Glutamatergic neuron (in vitro differentiated cells): Measurements from ENCODE around the gene MUC6. TPM values are rescaled to one million over a fixed set of nuclear protein-coding genes. Genes with fewer than 3 reads are reported as not detected.

Experiments used
- DNase-seq: peaks from one replicate; pipeline ENCODE4 v3.0.0; 2022
- H3K27ac Mint-ChIP-seq: one replicate; pipeline ENCODE4 v1.8.0; 2020; ENCODE audit warnings: mild to moderate bottlenecking, mixed read lengths, inconsistent platforms; ENCODE audit not compliant: unreplicated experiment
- H3K27me3 Mint-ChIP-seq: one replicate; pipeline ENCODE4 v1.8.0; 2020; ENCODE audit warnings: mild to moderate bottlenecking, moderate library complexity, mixed read lengths, inconsistent platforms; ENCODE audit not compliant: unreplicated experiment
- H3K36me3 Mint-ChIP-seq: one replicate; pipeline ENCODE4 v1.8.0; 2020; ENCODE audit warnings: mild to moderate bottlenecking, mixed read lengths, inconsistent platforms; ENCODE audit not compliant: unreplicated experiment
- H3K4me1 Mint-ChIP-seq: one replicate; pipeline ENCODE4 v1.8.0; 2020; ENCODE audit warnings: mild to moderate bottlenecking, low read depth, mixed read lengths, inconsistent platforms; ENCODE audit not compliant: unreplicated experiment
- H3K4me3 Mint-ChIP-seq: one replicate; pipeline ENCODE4 v1.8.0; 2020; ENCODE audit warnings: mild to moderate bottlenecking, mixed read lengths, inconsistent platforms; ENCODE audit not compliant: unreplicated experiment
- H3K9me3 Mint-ChIP-seq: one replicate; pipeline ENCODE4 v1.8.0; 2020; ENCODE audit warnings: mild to moderate bottlenecking, moderate library complexity, mixed read lengths, inconsistent platforms; ENCODE audit not compliant: unreplicated experiment
- CTCF ChIP-seq: fragments of 200-600 bp; sonication (generic); IDR thresholded peaks from one replicate; pipeline ENCODE4 v1.5.0; 2021; ENCODE audit not compliant: partially characterized antibody, unreplicated experiment
- total RNA-seq: library from RNA; stranded (reverse); fragmentation: NEBNext Ultra II Directional; extraction: Animal tissue kit (Norgen Biotek cat#: 25700); gene quantifications from one replicate; pipeline ENCODE4 v1.2.1, GENCODE V29; 2021; ENCODE audit not compliant: unreplicated experiment

Gene MUC6
- total RNA-seq, 1 donor from 2014 or later: not detected

GRCh38 chr11:967995-968751, 68.3 kb downstream of the MUC6 start:
- H3K36me3 Mint-ChIP-seq: peaks cover 17% of the 10 kb centered on the region
- peaks cover 28% of the 10 kb centered on the region for H3K4me1 Mint-ChIP-seq
- TF ChIP-seq CTCF: no peak
- peaks cover 8% of the 10 kb centered on the region for H3K27me3 Mint-ChIP-seq
- H3K9me3 Mint-ChIP-seq: peaks cover 20% of the 10 kb centered on the region
- no peak overlapping the region for H3K4me3 Mint-ChIP-seq
- peak overlapping the region; percentile 62 for H3K27ac Mint-ChIP-seq
- peak; percentile 58 for DNase-seq

DNA sequence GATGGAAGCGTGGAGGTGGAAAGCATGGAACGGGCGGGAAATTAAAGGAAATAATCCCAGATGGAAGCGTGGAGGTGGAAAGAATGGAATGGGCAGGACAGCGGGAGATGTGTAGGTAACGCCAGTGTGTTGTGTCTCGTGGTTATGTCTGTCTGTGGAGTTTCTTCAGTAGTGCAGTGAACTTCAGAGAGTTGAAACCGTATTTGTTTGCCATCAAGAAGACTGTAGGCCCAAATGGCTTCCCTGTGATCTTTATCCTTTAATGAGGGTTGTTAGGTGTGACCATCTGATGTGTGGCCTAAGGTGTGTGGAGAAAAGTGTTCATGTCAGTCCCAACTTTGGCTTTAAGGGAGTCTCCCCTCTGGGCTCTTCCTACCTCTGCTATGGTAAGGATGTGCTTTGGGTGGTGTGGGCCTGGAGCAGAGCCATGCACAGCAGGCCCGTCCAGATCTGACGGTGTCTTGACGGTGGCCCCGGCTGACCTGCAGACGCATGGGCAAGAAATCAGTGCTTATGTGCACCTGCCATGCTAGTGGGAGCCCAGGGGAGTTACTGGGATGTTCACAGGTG, 71.2 kb downstream of the MUC6 start:
- H3K36me3 Mint-ChIP-seq: peaks cover 21% of the 10 kb centered on the region
- H3K27me3 Mint-ChIP-seq: peaks cover 5% of the 10 kb centered on the region
- H3K4me3 Mint-ChIP-seq: no peak overlapping the region
- no peak overlapping the region for H3K27ac Mint-ChIP-seq
- peaks cover 18% of the 10 kb centered on the region for H3K4me1 Mint-ChIP-seq
- TF ChIP-seq CTCF: no peak
- DNase-seq: no peak
- H3K9me3 Mint-ChIP-seq: peaks cover 15% of the 10 kb centered on the region

- peaks cover 21% of the 10 kb centered on the region for H3K36me3 Mint-ChIP-seq
- H3K4me3 Mint-ChIP-seq: no peak overlapping the region
- peaks cover 13% of the 10 kb centered on the region for H3K4me1 Mint-ChIP-seq
- peaks cover 5% of the 10 kb centered on the region for H3K27me3 Mint-ChIP-seq
- no peak overlapping the region for H3K27ac Mint-ChIP-seq
- TF ChIP-seq CTCF: no peak
- no peak for DNase-seq
- H3K9me3 Mint-ChIP-seq: peaks cover 13% of the 10 kb centered on the region
Measured at GRCh38 chr11:963852-964251, 72.7 kb downstream of the MUC6 start.

Other genes starting within 250 kb of the MUC6 start
- gene CEND1, start 246.6 kb downstream of the MUC6 start, total RNA-seq: 58.7 TPM
- 93.9 TPM for gene SLC25A22, start 238.4 kb downstream of the MUC6 start, total RNA-seq
- 37.0 TPM for gene PIDD1, start 231.5 kb downstream of the MUC6 start, total RNA-seq
- gene RPLP2, start 226.8 kb downstream of the MUC6 start, total RNA-seq: 997 TPM
- gene PNPLA2, start 217.8 kb downstream of the MUC6 start, total RNA-seq: 32.3 TPM
- 19.7 TPM for gene CRACR2B, start 208.8 kb downstream of the MUC6 start, total RNA-seq
- 346 TPM for gene CD151, start 203.8 kb downstream of the MUC6 start, total RNA-seq
- gene POLR2L, start 194.2 kb downstream of the MUC6 start, total RNA-seq: 106 TPM
- 82.5 TPM for gene TSPAN4, start 193.9 kb downstream of the MUC6 start, total RNA-seq
- 56.1 TPM for gene CHID1, start 125.9 kb downstream of the MUC6 start, total RNA-seq
- 228 TPM for gene AP2A2, start 110.8 kb downstream of the MUC6 start, total RNA-seq
- gene MUC2, start 38.2 kb upstream of the MUC6 start, total RNA-seq: not detected
- not detected for gene MUC5AC, start 121.2 kb upstream of the MUC6 start, total RNA-seq
- gene MUC5B, start 186.3 kb upstream of the MUC6 start, total RNA-seq: not detected